ENCODE data around the gene PCDH9. TPM values are rescaled to one million over a fixed set of nuclear protein-coding genes. Genes with fewer than 3 reads are reported as not detected.

Gene PCDH9
- total RNA-seq, 1 experiment from 2014 or later, result 0.11 TPM

DNA sequence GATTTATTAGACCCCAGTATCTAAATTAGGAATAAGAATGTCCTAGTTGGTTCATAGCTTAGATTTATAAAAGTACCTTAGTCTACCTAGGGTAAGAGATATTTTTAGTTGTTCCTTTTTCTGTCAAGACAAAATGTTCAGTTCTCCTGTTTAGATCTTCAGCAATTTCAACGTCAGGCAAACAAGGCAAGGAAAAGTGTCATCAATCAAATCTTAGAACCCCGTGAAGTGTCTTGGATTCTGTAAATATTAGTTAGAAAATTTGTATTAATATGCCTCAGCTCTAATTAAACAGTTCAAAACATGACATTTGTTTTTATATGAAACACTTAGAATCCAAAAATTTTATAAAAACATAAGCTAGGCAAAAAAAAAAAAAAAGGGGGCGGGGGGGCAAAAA is 296.6 kb downstream of the PCDH9 start:
- H3K27me3 ChIP-seq (replicated peaks; ENCODE audit: control insufficient read depth, insufficient read depth, low read length), result no peaks in the 10 kb centered on the region
- Mint-ChIP-seq H3K36me3 (ENCODE audit: insufficient read depth, unreplicated experiment) (no peaks in the 10 kb centered on the region), H3K4me1 (ENCODE audit: low read depth, unreplicated experiment) (no peaks in the 10 kb centered on the region), H3K27ac (ENCODE audit: unreplicated experiment) (no peak overlapping the region), H3K4me3 (ENCODE audit: unreplicated experiment) (no peak overlapping the region), H3K27me3 (ENCODE audit: insufficient read depth, unreplicated experiment) (no peaks in the 10 kb centered on the region), H3K9me3 (ENCODE audit: unreplicated experiment) (no peaks in the 10 kb centered on the region)
- H3K4me3 ChIP-seq (ENCODE audit: low read depth, low read length), result no peak overlapping the region
- intact Hi-C loops (cut with micrococcal nuclease; ENCODE audit: unreplicated experiment), result no loop called here
- ChIA-PET POLR2A (no interaction called here), CTCF (no interaction called here)
- no peaks in the 10 kb centered on the region for H3K36me3 ChIP-seq (ENCODE audit: control insufficient read depth, insufficient read depth, low read length)
- DNase-seq, result no peak
- H3K4me1 ChIP-seq, result no peaks in the 10 kb centered on the region
- H3K9me3 ChIP-seq, result no peaks in the 10 kb centered on the region
- TF ChIP-seq, protein P1, sequence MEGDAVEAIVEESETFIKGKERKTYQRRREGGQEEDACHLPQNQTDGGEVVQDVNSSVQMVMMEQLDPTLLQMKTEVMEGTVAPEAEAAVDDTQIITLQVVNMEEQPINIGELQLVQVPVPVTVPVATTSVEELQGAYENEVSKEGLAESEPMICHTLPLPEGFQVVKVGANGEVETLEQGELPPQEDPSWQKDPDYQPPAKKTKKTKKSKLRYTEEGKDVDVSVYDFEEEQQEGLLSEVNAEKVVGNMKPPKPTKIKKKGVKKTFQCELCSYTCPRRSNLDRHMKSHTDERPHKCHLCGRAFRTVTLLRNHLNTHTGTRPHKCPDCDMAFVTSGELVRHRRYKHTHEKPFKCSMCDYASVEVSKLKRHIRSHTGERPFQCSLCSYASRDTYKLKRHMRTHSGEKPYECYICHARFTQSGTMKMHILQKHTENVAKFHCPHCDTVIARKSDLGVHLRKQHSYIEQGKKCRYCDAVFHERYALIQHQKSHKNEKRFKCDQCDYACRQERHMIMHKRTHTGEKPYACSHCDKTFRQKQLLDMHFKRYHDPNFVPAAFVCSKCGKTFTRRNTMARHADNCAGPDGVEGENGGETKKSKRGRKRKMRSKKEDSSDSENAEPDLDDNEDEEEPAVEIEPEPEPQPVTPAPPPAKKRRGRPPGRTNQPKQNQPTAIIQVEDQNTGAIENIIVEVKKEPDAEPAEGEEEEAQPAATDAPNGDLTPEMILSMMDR (IDR thresholded peaks at IDR 0.05; ENCODE audit: insufficient read depth in 1 of 2, low read depth in 1 of 2, low read length in 1 of 2, severe bottlenecking in 1 of 2, unreplicated experiment in 1 of 2), result no peak
- BruUV-seq (replicated peaks), result no TSS peak

DNA sequence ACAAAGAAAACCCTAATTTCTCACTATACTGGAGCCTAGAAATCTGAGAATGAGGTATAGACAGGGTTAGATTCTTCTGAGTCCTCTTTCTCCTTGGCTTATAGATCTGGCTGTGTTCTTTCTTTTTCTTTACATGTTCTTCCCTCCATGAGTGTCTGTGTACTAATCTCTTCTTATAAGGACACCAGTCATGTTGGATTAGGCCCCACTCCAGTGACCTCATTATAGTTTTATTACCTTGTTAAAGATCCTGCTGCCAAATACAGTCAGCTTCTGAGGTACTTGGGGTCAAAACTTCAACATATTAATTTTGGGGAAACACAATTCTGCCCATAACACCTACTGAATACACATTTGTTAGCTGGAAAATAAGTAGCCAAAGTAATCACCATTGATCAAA is 302.6 kb downstream of the PCDH9 start:
- DNase-seq, result no peak
- POLR2A ChIA-PET, result no interaction called here
- Histone ChIP-seq H3K4me3 (ENCODE audit: low read depth, low read length) (no peak overlapping the region), H3K4me1 (no peaks in the 10 kb centered on the region), H3K36me3 (ENCODE audit: control insufficient read depth, insufficient read depth, low read length) (no peaks in the 10 kb centered on the region), H3K9me3 (no peaks in the 10 kb centered on the region), H3K27me3 (replicated peaks; ENCODE audit: control insufficient read depth, insufficient read depth, low read length) (no peaks in the 10 kb centered on the region)
- Mint-ChIP-seq H3K9me3 (ENCODE audit: unreplicated experiment) (no peaks in the 10 kb centered on the region), H3K27ac (ENCODE audit: unreplicated experiment) (no peak overlapping the region), H3K27me3 (ENCODE audit: insufficient read depth, unreplicated experiment) (no peaks in the 10 kb centered on the region), H3K4me1 (ENCODE audit: low read depth, unreplicated experiment) (no peaks in the 10 kb centered on the region), H3K36me3 (ENCODE audit: insufficient read depth, unreplicated experiment) (no peaks in the 10 kb centered on the region), H3K4me3 (ENCODE audit: unreplicated experiment) (no peak overlapping the region)
- intact Hi-C loops (cut with micrococcal nuclease; ENCODE audit: unreplicated experiment), result no loop called here
- TF ChIP-seq, protein P1 (IDR thresholded peaks at IDR 0.05; ENCODE audit: insufficient read depth in 1 of 2, low read depth in 1 of 2, low read length in 1 of 2, severe bottlenecking in 1 of 2, unreplicated experiment in 1 of 2), result no peak
- CTCF ChIA-PET, result no interaction called here
- no TSS peak for BruUV-seq (replicated peaks)

DNA sequence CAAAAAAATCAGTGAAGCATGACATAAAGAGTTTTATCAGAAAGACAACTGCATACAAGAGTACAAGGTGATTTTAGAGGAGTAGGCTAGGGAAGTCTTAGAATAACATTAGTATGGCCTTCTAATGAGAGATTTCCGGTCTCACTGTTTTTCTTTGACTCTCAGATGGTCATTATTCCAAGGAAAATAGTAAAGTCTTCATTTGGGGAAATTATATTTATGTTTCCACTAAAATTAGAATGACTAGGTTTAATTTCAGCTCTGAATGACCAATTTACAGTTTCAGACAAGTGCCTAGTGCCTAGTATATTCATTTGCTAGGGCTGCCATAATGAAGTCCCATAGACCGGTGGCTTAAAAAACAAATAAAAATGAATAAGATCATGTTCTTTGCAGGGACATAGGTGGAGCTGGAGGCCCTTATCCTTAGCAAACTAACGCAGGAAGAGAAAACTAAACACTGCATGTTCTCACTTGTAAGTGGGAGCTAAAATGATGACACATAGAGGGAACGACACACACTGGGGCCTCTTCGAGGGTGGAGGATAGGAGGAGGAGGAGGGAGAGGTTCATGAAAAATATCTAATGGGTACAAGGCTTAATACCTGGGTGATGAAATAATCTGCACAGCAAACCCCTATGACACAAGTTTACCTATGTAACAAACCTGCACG is 303.1 kb downstream of the PCDH9 start:
- intact Hi-C loops (cut with micrococcal nuclease; ENCODE audit: unreplicated experiment), result no loop called here
- Mint-ChIP-seq H3K9me3 (ENCODE audit: unreplicated experiment) (no peaks in the 10 kb centered on the region), H3K4me3 (ENCODE audit: unreplicated experiment) (no peak overlapping the region), H3K27ac (ENCODE audit: unreplicated experiment) (no peak overlapping the region), H3K36me3 (ENCODE audit: insufficient read depth, unreplicated experiment) (no peaks in the 10 kb centered on the region), H3K27me3 (ENCODE audit: insufficient read depth, unreplicated experiment) (no peaks in the 10 kb centered on the region), H3K4me1 (ENCODE audit: low read depth, unreplicated experiment) (no peaks in the 10 kb centered on the region)
- CTCF ChIA-PET, result no interaction called here
- TF ChIP-seq, protein P1 (IDR thresholded peaks at IDR 0.05; ENCODE audit: insufficient read depth in 1 of 2, low read depth in 1 of 2, low read length in 1 of 2, severe bottlenecking in 1 of 2, unreplicated experiment in 1 of 2), result no peak
- H3K4me3 ChIP-seq (ENCODE audit: low read depth, low read length), result no peak overlapping the region
- POLR2A ChIA-PET, result no interaction called here
- DNase-seq, result no peak
- no peaks in the 10 kb centered on the region for H3K36me3 ChIP-seq (ENCODE audit: control insufficient read depth, insufficient read depth, low read length)
- H3K27me3 ChIP-seq (replicated peaks; ENCODE audit: control insufficient read depth, insufficient read depth, low read length), result no peaks in the 10 kb centered on the region
- no peaks in the 10 kb centered on the region for H3K9me3 ChIP-seq
- no TSS peak for BruUV-seq (replicated peaks)
- no peaks in the 10 kb centered on the region for H3K4me1 ChIP-seq

Data from Caco-2 (cell line).